GM13976 (cell line): Measurements from ENCODE around the gene GAPT.

Source experiments
- DNase-seq: peaks from one replicate; pipeline ENCODE4 v3.0.0; 2012; ENCODE audit warnings: low spot score
- in situ Hi-C: fragments of 300-500 bp; cut with MboI; formaldehyde crosslinking; loops from one replicate; pipeline ENCODE4 v1.12.0; 2022; ENCODE audit warnings: low sequenced_read_pairs, mixed read lengths, inconsistent platforms; ENCODE audit not compliant: unreplicated experiment
- TF ChIP-seq, protein P1 (sequence below): IDR thresholded peaks from 2 replicates; pipeline ENCODE4 v1.5.1; 2012; ENCODE audit warnings: borderline replicate concordance, mild to moderate bottlenecking; ENCODE audit not compliant: insufficient read depth; ENCODE audit errors: extremely low read depth, missing control alignments, control extremely low read depth

GAPT gene

DNA sequence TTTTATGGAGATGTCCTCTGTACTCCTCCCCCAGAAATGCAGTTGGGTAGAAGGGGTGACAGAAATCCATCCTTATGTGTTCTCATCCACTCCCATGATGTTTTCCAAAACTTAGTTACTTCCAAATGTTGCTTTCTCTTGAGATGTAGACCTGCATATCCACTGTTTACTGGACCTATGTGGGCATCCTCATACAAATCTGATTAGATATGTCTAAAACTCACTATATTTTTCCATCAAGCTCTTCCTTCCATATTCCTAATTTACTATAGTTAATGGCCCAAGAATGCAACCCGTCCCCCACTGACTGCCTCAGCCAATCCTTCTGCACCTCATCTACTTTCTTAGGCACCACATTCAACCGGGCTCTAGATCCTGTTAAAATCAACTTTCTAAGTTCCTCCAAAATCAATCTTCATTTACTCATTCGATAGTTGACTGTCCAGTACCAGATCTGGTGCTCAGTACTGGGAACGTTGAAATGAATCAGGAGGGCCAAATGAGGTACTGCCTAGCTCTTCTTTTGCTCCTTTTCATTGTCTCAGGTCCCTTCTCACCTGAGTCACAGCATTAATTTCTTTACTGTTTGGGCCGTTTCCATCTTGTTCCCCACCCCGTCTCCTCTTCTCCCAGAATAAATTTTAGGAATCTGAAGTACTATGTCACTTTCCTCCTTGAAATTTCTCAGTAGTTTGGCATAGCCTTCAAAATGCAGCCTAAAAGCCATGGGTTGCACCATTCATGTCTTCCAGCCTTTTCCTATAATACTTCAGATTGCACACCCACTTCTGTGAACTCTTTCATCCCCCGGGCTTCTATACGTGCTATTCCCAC lies 39.3 kb upstream of the GAPT start:
- TF ChIP-seq, protein P1, sequence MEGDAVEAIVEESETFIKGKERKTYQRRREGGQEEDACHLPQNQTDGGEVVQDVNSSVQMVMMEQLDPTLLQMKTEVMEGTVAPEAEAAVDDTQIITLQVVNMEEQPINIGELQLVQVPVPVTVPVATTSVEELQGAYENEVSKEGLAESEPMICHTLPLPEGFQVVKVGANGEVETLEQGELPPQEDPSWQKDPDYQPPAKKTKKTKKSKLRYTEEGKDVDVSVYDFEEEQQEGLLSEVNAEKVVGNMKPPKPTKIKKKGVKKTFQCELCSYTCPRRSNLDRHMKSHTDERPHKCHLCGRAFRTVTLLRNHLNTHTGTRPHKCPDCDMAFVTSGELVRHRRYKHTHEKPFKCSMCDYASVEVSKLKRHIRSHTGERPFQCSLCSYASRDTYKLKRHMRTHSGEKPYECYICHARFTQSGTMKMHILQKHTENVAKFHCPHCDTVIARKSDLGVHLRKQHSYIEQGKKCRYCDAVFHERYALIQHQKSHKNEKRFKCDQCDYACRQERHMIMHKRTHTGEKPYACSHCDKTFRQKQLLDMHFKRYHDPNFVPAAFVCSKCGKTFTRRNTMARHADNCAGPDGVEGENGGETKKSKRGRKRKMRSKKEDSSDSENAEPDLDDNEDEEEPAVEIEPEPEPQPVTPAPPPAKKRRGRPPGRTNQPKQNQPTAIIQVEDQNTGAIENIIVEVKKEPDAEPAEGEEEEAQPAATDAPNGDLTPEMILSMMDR = no peak
- in situ Hi-C loops = loop anchor here (25.0 kb wide), 1 partner anchor 940 kb away; no protein-coding TSS in a partner anchor
- DNase-seq = no peak

DNA sequence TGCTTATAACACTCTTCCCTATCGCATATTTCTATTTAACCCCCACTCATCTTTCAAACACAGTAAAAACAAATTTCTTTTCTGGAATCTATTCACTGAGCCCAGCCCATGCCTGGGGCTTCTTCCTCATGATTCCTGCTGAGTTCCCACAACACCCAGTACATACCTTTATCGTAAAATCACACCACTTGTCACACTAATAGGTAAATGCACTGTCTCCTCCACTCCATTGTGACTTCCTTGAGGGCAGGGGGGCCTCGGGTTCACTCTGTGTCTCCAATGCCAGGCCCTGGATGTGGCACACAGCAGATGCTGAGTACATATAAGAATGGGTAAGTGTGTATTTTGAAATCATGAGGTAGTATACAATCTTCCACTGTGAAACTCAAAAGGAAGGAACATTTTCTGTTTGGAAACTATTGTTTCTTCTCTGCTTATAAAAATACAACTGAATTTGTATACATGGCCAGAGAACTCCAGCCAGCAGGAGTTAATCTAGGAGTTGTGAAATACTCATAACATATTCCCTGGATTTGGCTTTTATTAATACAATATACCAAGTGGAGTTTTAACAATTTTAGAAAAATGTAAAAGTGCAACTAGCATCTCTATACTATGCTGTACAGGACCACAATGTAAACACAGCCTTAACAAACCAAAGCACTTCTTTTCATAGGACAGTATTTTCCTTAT lies 38.5 kb upstream of the GAPT start:
- no peak for DNase-seq
- TF ChIP-seq, protein P1 = no peak
- in situ Hi-C loops = loop anchor here (25.0 kb wide), 1 partner anchor 940 kb away; no protein-coding TSS in a partner anchor

DNA sequence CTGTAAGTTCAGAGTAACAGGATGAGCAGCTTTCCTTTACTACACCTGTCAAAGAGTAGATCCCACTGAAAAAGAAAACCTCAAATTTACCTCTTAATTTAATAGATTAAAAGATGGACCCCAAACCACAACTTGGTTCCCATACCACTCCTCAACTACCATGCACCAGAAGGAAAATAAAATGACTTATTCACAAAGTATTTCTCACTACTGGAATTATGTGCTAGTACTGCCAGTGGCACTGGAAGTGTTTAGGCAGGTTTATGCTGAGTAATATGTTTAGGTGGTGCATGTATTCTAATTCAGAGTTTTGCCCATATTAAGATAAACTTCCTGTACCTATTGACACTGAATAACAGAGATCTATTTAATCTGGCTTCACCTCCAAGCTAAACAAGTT lies 37.9 kb upstream of the GAPT start:
- TF ChIP-seq, protein P1 = no peak
- no peak for DNase-seq
- in situ Hi-C loops = loop anchor here (25.0 kb wide), 1 partner anchor 941 kb away; no protein-coding TSS in a partner anchor

DNA sequence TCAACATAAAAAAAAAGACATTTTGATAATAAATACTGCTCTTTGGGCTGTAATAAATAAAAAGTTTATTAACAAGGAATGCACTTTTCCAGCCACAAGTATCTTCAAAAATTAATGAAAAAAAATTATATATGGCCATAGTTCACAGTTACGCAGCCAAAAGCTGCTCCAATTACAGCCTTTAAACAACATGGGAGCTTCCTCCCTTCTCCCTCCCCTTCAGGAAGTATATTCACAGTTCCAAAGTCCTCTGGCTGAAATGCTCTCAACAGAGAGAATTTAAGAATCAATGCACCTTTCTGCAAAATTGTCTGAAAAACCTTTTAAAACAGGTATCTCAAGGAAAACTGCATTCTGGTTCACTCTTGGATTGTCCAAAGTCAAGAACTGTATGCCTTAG lies 37.2 kb upstream of the GAPT start:
- in situ Hi-C loops = loop anchor here (25.0 kb wide), 1 partner anchor 942 kb away; no protein-coding TSS in a partner anchor
- no peak for DNase-seq
- TF ChIP-seq, protein P1 = no peak

DNA sequence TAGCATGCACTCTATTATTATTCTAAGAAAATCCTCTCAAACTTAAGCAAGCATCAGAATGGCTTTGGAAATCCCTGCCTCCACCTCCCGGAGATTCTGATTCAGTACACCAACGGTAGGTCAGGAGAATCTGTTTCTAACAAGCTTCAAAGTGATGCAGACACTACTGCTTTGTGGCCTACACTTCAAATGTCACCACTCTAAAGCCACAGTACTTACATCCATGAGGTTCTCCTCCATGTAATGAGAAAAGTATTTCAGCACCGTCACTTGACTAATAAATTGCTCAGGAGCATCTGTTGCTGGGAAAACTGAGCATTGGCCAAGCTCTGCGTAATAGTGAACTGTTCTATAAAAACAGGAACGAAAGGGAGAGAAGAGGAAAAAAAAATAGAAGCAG lies 36.2 kb upstream of the GAPT start:
- DNase-seq = no peak
- TF ChIP-seq, protein P1 = no peak
- in situ Hi-C loops = loop anchor here (25.0 kb wide), 1 partner anchor 943 kb away; no protein-coding TSS in a partner anchor

DNA sequence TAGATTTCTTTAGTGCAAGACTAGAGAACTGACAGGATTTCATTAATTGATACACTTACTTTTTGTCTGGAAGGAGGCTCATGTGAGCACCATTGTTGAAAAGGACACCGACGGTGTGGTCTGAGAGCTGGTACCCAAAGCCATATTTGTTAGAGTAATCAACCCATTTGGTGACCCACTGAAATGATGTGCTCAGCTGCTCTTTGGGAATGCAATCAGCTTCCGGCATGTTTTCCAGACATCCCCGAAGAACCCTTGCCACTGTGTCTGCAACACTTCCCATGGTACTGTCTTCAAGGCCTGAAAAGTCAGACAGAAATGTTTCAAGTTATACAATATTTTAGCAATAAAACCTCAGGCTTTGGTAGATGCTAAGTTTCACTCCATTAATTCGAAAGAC lies 35.8 kb upstream of the GAPT start:
- in situ Hi-C loops = loop anchor here (25.0 kb wide), 1 partner anchor 943 kb away; no protein-coding TSS in a partner anchor
- TF ChIP-seq, protein P1 = no peak
- no peak for DNase-seq
